Hepatic stellate cell (primary cell): ENCODE results near the gene TNS3.
A peak's percentile ranks its signal among the peaks of the same experiment; 100 is the strongest.
"Not testable (repeated sequence)": the region's sequence is repeated elsewhere in the genome, so short reads cannot be mapped to it uniquely, and the experiment has no call there.

Source experiments
- DNase-seq: peaks from one replicate; pipeline ENCODE4 v3.0.0; 2011; ENCODE audit warnings: low spot score

TNS3 gene

GRCh38 chr7:47472444-47473157 is 109.3 kb downstream of the TNS3 start:
- DNase-seq = no peak

- DNase-seq = no peak
These were observed 110.1 kb downstream of the TNS3 start for GRCh38 chr7:47471831-47472230.

- no peak for DNase-seq
These were observed 110.6 kb downstream of the TNS3 start for GRCh38 chr7:47471358-47471703.

GRCh38 chr7:47470567-47471357 is 111.1 kb downstream of the TNS3 start:
- no peak for DNase-seq

- not testable (repeated sequence) for DNase-seq
These were observed 112.1 kb downstream of the TNS3 start for GRCh38 chr7:47469846-47470245.

GRCh38 chr7:47466832-47467231 is 115.1 kb downstream of the TNS3 start:
- DNase-seq = no peak

GRCh38 chr7:47465191-47465590 is 116.7 kb downstream of the TNS3 start:
- no peak for DNase-seq

GRCh38 chr7:47464266-47464665 is 117.6 kb downstream of the TNS3 start:
- no peak for DNase-seq

- DNase-seq = no peak
These were observed 120.2 kb downstream of the TNS3 start for GRCh38 chr7:47461746-47462145.

GRCh38 chr7:47461161-47461560 is 120.8 kb downstream of the TNS3 start:
- DNase-seq = peak; percentile 47

GRCh38 chr7:47460251-47460989 is 121.5 kb downstream of the TNS3 start:
- DNase-seq = no peak

GRCh38 chr7:47458486-47458885 is 123.4 kb downstream of the TNS3 start:
- DNase-seq = no peak

GRCh38 chr7:47458057-47458456 is 123.9 kb downstream of the TNS3 start:
- peak; percentile 92 for DNase-seq

GRCh38 chr7:47456210-47456955 is 125.5 kb downstream of the TNS3 start:
- no peak for DNase-seq

GRCh38 chr7:47455872-47456185 is 126.1 kb downstream of the TNS3 start:
- DNase-seq = no peak

- DNase-seq = no peak
These were observed 126.7 kb downstream of the TNS3 start for GRCh38 chr7:47454974-47455871.

- DNase-seq = no peak
These were observed 127.6 kb downstream of the TNS3 start for GRCh38 chr7:47454069-47454973.

- peak; percentile 93 for DNase-seq
These were observed 128.5 kb downstream of the TNS3 start for GRCh38 chr7:47453093-47454061.

GRCh38 chr7:47452715-47453092 is 129.2 kb downstream of the TNS3 start:
- no peak for DNase-seq
